HG03175 (cell line): ENCODE results near the gene GLYR1.

Source experiments
- ATAC-seq: cut with Tn5 transposase; IDR thresholded peaks from one replicate; pipeline ENCODE4 v1.9.1; 2021; ENCODE audit warnings: mild to moderate bottlenecking, moderate library complexity; ENCODE audit not compliant: unreplicated experiment

Gene GLYR1

DNA sequence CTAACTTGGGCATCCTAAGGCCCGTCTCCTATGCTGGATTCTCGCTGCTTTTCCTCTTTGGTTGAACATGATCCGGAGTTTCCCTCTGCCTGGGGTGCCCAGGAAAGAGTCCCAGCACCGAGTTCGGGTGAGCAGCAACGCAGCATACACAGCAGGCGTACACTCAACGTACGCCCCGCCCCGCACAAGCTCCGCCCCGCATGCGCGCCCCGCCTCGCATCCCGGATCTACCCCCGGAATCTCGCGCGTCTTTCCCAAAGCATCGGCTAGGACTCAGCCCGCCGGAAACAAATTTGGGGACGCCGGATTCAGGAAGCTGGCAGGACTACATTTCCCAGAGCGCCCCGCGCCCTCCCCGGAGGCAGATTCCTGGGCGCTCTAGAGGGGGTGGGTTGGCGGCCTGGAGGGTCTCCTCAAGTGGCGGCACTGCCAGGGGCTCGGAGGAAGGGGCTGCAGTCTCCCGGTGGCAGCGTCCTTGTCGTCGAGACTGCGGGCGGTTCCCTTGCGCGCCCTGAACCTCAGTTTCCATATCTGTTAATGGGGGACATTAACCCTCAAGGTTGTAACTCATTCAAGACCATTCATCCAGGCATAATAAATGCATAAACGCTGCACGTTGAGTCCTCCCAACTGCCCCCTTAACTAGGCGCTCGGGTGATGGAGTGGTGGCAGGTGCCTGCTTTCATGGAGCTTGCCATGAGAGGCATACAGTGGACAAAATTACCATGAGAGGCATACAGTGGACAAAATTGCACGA is 78.4 kb downstream of the GLYR1 start:
- ATAC-seq = peak; percentile 64

DNA sequence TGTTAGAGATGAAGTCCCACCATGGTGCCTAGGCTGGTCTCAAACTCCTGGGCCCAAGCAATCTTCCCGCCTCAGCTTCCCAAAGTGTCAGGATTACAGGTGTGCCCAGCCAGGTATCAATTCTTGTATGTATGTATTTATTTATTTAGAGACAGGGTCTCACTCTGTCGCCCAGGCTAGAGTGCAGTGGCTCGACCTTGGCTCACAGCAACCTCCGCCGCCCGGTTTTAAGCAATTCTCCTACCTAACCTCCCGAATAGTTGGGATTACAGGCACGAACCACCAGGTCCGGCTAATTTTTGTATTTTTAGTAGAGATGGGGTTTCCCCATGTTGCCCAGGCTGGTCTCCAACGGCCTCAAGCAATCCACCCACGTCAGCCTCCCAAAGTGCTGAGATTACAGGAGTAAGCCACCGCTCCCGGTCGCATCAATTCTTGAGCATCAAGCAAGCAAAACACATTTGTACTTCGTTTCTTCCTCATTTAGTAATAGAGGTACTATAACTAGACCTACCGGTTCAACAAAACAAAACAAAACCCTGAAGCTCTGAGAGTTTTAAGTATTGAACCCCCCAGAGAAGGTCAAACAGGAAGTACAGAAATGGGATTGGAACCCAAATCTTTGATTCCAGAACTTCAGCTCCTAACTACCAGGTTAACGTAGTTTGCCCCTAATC is 79.1 kb downstream of the GLYR1 start:
- no peak for ATAC-seq

- ATAC-seq = peak; percentile 82
These were observed 80.0 kb downstream of the GLYR1 start, which contains the start of gene ZNF500 for GRCh38 chr16:4766875-4767628. ZNF500 (minus strand) TSS chr16:4767162; CDS start chr16:4765978, 1,184 bp downstream.

DNA sequence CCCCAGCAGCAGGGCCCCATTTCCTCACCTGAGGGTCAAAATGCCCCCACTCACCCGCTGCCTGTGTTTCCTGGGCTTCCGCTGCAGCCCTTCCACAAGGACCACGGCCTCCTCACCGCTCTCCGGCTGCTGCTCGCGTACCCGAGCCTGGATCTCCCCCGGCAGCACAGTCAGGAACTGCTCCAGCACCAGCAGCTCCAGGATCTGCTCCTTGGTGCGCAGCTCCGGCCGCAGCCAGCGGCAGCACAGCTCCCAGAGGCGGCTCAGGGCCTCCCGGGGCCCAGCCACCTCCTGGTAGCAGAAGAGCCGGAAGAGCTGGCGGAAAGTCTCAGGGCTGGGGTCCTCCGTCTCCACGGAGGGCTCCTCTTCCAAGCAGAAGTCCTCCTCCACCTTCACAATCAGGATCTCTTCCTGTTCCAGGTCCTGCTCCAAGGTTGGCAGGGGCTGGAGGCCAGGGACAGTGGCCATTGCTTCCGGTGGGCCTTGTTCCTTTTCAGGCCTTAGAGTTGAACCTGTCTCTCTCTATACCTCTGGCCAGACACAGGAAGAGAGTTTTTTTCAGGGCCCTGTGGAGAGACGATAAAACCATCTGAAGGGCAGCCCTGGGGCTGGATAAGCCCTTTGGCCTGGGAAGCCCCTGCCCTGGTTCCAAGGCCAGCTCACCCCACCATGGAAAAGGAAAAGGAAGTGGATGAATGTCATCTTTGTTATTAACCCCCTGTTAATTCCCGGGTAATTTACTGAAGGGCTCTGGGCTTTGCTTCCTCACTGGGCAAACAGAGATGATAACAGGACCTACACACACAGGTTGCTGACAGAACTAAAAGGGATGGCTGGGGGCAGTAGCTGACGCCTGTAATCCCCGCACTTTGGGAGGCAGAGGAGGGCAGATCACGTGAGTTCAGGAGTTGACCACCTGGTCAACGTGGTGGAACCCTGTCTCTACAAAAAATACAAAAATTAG is 81.3 kb downstream of the GLYR1 start:
- ATAC-seq = no peak

GRCh38 chr16:4763791-4764190 is 83.3 kb downstream of the GLYR1 start:
- ATAC-seq = no peak

- no peak for ATAC-seq
These were observed 84.9 kb downstream of the GLYR1 start for GRCh38 chr16:4762205-4762604.

DNA sequence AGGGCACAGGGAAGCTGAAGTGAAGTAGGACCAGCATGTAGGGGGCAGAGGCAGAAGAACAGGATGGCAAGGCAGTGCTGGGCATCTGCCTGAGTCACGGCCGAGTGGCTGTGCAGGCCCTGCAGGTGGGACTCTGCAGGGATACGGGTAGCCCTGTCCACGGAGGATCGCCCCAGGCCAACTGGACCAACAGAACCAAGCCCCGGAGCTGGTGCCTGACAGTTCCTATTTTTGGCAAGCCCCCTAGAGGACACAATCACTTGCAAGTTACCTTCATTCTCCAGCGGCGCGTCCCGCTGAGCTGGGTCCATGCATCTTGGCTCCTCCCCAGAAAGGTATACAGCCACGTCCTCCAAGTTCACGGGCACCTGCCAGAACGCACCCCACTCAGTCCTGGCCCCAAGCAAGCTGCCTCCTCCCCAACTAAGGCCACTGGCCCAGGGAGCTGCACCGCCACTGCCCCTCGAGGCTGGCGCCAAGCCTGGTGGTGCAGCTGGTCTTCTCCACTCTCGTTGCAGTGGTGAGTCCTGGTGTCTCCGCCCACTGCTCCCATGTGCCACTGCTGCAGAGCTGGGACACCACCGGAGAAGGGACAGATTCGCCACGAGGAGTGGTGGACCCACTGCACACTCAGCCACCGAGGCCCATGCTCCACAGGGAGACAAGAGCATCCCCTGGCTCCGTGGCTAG is 86.7 kb downstream of the GLYR1 start:
- ATAC-seq = no peak

DNA sequence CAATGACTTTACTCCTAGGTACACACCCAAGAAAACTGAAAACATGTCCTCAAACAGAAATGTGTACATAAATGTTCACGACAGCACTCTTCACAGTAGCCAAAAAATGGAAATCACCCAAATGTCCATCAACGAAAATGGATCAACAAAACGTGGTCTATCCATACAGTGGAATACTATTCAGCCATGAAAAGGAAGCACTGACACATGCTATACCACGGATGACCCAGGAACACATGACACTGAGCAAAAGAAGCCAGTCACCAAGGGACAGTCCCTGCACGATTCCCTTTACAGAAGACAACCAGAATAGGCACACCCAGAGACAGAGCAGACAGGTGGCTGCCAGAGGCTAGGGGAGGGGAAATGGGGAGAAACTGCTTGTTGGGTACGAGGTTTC is 91.4 kb downstream of the GLYR1 start:
- ATAC-seq = no peak

DNA sequence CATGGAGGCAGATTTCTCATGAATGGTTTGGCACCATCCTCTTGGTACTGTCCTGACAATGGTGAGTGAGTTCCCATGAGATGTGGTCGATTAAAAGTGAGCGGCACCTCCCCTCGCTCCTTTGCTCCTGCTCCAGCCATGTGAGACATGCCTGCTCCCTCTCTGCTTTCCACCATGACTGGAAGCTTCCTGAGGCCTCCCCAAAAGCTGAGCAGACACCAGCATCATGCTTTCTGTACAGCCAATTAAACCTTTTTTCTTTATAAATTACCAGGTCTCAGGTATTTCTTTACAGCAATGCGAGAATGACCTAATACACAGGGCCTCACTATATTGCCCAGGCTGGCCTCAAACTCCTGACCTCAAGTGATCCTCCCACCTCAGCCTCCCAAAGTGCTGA is 92.2 kb downstream of the GLYR1 start:
- no peak for ATAC-seq

DNA sequence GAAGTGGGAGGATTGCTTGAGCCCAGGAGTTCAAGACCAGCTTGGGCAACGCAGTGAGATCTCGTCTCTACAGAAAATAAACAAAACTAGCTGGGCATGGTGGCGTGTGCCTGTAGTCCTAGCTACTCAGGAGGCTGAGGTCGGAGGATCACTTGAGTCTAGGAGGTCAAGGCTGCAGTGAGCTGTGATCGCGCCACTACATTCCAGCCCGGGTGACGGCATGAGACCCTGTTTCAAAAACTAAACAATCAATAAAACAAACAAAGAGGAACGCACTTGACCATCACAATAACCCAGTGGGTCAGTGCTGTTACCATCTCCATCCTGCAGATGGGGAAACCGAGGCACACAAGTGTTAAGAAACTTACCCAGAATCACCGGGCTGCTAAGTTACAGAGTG is 93.9 kb downstream of the GLYR1 start:
- ATAC-seq = no peak
